ENCODE results near the gene FAM76B. TPM values are rescaled to one million over a fixed set of nuclear protein-coding genes. Genes with fewer than 3 reads are reported as not detected.

FAM76B gene
- total RNA-seq, 1 experiment from 2014 or later: 13.3 TPM

GRCh38 chr11:95734009-95734572 lies 55.5 kb downstream of the FAM76B start:
- Histone ChIP-seq H3K79me2 (ENCODE audit: low read length) (no peaks in the 10 kb centered on the region), H3K4me2 (ENCODE audit: low read length) (no peak overlapping the region), H2AFZ (ENCODE audit: low read length) (no peak overlapping the region), H3K9me2 (replicated peaks; ENCODE audit: low read length) (no peaks in the 10 kb centered on the region), H3K36me3 (ENCODE audit: low read depth, low read length) (no peaks in the 10 kb centered on the region), H3K9me3 (ENCODE audit: low read length) (no peaks in the 10 kb centered on the region), H3K27me3 (ENCODE audit: low read length) (peaks cover 79% of the 10 kb centered on the region), H3K27ac (ENCODE audit: low read length) (no peak overlapping the region), H3K4me3 (ENCODE audit: low read length) (no peak overlapping the region), H4K20me1 (ENCODE audit: low read length) (no peaks in the 10 kb centered on the region), H3F3A (ENCODE audit: low read length, unreplicated experiment) (no peaks in the 10 kb centered on the region), H3K9ac (ENCODE audit: low read length) (no peak overlapping the region), H3K4me1 (ENCODE audit: insufficient read depth, low read length) (no peaks in the 10 kb centered on the region)
- no peak for TF ChIP-seq CTCF (conservative IDR thresholded peaks at IDR 0.05; ENCODE audit: low read depth, low read length)
- ChIA-PET POLR2A (ENCODE audit: unreplicated experiment) (no interaction called here), CTCF (no interaction called here)
- ATAC-seq (no peak), DNase-seq (no peak)
- BruUV-seq (replicated peaks): no TSS peak
- intact Hi-C loops (cut with micrococcal nuclease): no loop called here

- Histone ChIP-seq H2AFZ (ENCODE audit: low read length) (no peak overlapping the region), H3K4me2 (ENCODE audit: low read length) (no peak overlapping the region), H3K9me2 (replicated peaks; ENCODE audit: low read length) (no peaks in the 10 kb centered on the region), H3K9ac (ENCODE audit: low read length) (no peak overlapping the region), H3K4me3 (ENCODE audit: low read length) (no peak overlapping the region), H4K20me1 (ENCODE audit: low read length) (no peaks in the 10 kb centered on the region), H3K36me3 (ENCODE audit: low read depth, low read length) (no peaks in the 10 kb centered on the region), H3K9me3 (ENCODE audit: low read length) (no peaks in the 10 kb centered on the region), H3K27ac (ENCODE audit: low read length) (no peak overlapping the region), H3K4me1 (ENCODE audit: insufficient read depth, low read length) (no peaks in the 10 kb centered on the region), H3K27me3 (ENCODE audit: low read length) (peaks cover 78% of the 10 kb centered on the region), H3F3A (ENCODE audit: low read length, unreplicated experiment) (no peaks in the 10 kb centered on the region), H3K79me2 (ENCODE audit: low read length) (no peaks in the 10 kb centered on the region)
- no TSS peak for BruUV-seq (replicated peaks)
- no peak for ATAC-seq
- ChIA-PET POLR2A (ENCODE audit: unreplicated experiment) (no interaction called here), CTCF (no interaction called here)
- DNase-seq: no peak
- TF ChIP-seq EZH2phosphoT487 (IDR thresholded peaks at IDR 0.05; ENCODE audit: borderline replicate concordance, low read length): no peak
- TF ChIP-seq EZH2 (IDR thresholded peaks at IDR 0.05; ENCODE audit: low read length, unreplicated experiment): no peak
- no peak for TF ChIP-seq CTCF (conservative IDR thresholded peaks at IDR 0.05; ENCODE audit: low read depth, low read length)
- intact Hi-C loops (cut with micrococcal nuclease): no loop called here
Measured at GRCh38 chr11:95732930-95733602, 56.5 kb downstream of the FAM76B start.

DNA sequence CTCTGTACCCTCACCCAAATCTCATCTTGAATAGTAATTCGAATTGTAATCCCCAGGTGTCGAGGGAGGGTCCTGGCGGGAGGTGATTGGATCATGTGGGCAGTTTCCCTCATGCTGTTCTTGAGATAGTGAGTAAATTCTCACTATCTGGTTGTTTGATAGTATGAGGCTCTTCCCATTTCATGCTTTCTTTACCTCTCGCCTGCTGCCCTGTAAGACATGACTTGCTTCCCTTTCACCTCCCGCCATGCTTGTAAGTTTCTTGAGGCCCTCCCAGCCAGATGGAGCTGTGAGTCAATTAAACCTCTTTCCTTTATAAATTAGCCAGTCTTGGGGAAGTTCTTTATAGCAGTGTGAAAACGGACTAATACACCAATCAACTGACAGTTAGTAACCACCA lies 60.1 kb downstream of the FAM76B start:
- no peaks in the 10 kb centered on the region for H3K4me1 ChIP-seq (ENCODE audit: insufficient read depth, low read length)
- no peaks in the 10 kb centered on the region for H4K20me1 ChIP-seq (ENCODE audit: low read length)
- H3K27ac ChIP-seq (ENCODE audit: low read length): no peak overlapping the region
- no peaks in the 10 kb centered on the region for H3F3A ChIP-seq (ENCODE audit: low read length, unreplicated experiment)
- ChIA-PET POLR2A (ENCODE audit: unreplicated experiment) (no interaction called here), CTCF (no interaction called here)
- H3K9ac ChIP-seq (ENCODE audit: low read length): no peak overlapping the region
- BruUV-seq (replicated peaks): no TSS peak
- H3K27me3 ChIP-seq (ENCODE audit: low read length): peaks cover 77% of the 10 kb centered on the region
- intact Hi-C loops (cut with micrococcal nuclease): no loop called here
- H3K9me2 ChIP-seq (replicated peaks; ENCODE audit: low read length): no peaks in the 10 kb centered on the region
- no peak for ATAC-seq
- DNase-seq: no peak
- H3K4me2 ChIP-seq (ENCODE audit: low read length): no peak overlapping the region
- H2AFZ ChIP-seq (ENCODE audit: low read length): no peak overlapping the region
- H3K4me3 ChIP-seq (ENCODE audit: low read length): no peak overlapping the region
- no peaks in the 10 kb centered on the region for H3K36me3 ChIP-seq (ENCODE audit: low read depth, low read length)
- TF ChIP-seq EZH2 (IDR thresholded peaks at IDR 0.05; ENCODE audit: low read length, unreplicated experiment) (no peak), EZH2phosphoT487 (IDR thresholded peaks at IDR 0.05; ENCODE audit: borderline replicate concordance, low read length) (no peak), CTCF (conservative IDR thresholded peaks at IDR 0.05; ENCODE audit: low read depth, low read length) (no peak)
- H3K9me3 ChIP-seq (ENCODE audit: low read length): no peaks in the 10 kb centered on the region
- H3K79me2 ChIP-seq (ENCODE audit: low read length): no peaks in the 10 kb centered on the region
